ENCODE measurements around the gene TRIO.
"Not testable (repeated sequence)": the region's sequence is repeated elsewhere in the genome, so short reads cannot be mapped to it uniquely, and the experiment has no call there.

The TRIO gene

DNA sequence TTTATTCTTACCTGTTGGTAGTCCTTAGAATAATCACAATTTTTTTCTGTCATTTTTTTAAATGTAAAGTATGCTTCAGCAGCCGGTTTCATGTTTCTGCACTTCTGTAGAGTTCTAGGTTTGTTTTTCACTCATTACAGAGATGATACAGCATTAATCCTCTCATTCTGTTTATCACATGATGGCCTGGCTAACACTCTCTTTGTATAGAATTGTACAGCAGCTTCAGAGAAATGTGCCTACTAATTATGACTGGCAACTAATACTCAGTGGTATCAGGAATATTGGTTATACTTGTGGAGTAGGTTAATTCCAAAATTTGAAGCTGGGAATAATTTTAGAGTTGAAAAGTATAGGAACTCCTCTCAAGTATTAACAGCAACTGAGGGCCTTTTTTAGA is 245.6 kb downstream of the TRIO start:
- Histone ChIP-seq H3K27ac (no peak overlapping the region), H3K4me1 (ENCODE audit: control insufficient read depth in 1 of 2, insufficient read depth in 1 of 2, low read depth in 1 of 2, low read length in 1 of 2) (no peaks in the 10 kb centered on the region), H3K4me3 (ENCODE audit: low read depth in 1 of 2, low read length in 1 of 2) (no peak overlapping the region), H3K27me3 (no peaks in the 10 kb centered on the region), H3K9me3 (no peaks in the 10 kb centered on the region), H3K36me3 (peaks cover 3% of the 10 kb centered on the region)
- TF ChIP-seq, protein P1, sequence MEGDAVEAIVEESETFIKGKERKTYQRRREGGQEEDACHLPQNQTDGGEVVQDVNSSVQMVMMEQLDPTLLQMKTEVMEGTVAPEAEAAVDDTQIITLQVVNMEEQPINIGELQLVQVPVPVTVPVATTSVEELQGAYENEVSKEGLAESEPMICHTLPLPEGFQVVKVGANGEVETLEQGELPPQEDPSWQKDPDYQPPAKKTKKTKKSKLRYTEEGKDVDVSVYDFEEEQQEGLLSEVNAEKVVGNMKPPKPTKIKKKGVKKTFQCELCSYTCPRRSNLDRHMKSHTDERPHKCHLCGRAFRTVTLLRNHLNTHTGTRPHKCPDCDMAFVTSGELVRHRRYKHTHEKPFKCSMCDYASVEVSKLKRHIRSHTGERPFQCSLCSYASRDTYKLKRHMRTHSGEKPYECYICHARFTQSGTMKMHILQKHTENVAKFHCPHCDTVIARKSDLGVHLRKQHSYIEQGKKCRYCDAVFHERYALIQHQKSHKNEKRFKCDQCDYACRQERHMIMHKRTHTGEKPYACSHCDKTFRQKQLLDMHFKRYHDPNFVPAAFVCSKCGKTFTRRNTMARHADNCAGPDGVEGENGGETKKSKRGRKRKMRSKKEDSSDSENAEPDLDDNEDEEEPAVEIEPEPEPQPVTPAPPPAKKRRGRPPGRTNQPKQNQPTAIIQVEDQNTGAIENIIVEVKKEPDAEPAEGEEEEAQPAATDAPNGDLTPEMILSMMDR (IDR thresholded peaks at IDR 0.05) = no peak

DNA sequence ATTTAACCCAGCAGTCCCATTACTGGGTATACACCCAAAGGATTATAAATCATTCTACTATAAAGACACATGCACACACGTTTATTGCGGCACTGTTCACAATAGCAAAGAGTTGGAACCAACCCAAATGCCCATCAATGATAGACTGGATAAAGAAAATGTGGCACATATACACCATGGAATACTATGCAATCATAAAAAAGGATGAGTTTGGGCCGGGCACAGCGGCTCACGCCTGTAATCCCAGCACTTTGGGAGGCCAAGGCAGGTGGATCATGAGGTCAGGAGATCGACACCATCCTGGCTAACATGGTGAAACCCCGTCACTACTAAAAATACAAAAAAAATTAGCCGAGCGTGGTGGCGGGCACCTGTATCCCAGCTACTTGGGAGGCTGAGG is 249.4 kb downstream of the TRIO start:
- not testable (repeated sequence) for H3K4me1 ChIP-seq (ENCODE audit: control insufficient read depth in 1 of 2, insufficient read depth in 1 of 2, low read depth in 1 of 2, low read length in 1 of 2); H3K36me3 ChIP-seq; H3K4me3 ChIP-seq (ENCODE audit: low read depth in 1 of 2, low read length in 1 of 2); H3K27me3 ChIP-seq; H3K9me3 ChIP-seq; H3K27ac ChIP-seq

DNA sequence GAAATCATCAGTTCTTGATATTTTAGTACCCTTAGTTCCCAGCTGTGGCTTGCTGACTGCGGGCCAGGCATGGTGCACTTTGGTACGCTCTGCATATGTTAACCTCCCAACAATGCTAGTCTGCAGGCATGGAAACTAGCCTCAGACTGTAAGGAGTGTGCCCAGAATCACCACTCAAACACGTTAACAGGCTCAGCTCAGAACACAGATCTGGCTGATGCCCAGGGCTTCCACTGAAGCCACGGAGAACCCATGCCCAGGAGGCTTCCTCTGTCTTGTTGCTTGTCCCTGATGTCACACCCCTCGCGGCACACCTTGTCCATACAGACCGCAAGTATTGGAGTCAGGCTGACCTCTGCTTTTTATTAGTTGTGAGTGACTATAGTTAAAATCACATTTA is 251.2 kb downstream of the TRIO start:
- no peaks in the 10 kb centered on the region for H3K9me3 ChIP-seq
- H3K36me3 ChIP-seq = no peaks in the 10 kb centered on the region
- H3K27me3 ChIP-seq = no peaks in the 10 kb centered on the region
- H3K4me1 ChIP-seq (ENCODE audit: control insufficient read depth in 1 of 2, insufficient read depth in 1 of 2, low read depth in 1 of 2, low read length in 1 of 2) = peaks cover under 1 to 13% of the 10 kb centered on the region in 2 experiments
- H3K27ac ChIP-seq = no peak overlapping the region
- TF ChIP-seq, protein P1 (IDR thresholded peaks at IDR 0.05) = no peak
- H3K4me3 ChIP-seq (ENCODE audit: low read depth in 1 of 2, low read length in 1 of 2) = no peak overlapping the region

DNA sequence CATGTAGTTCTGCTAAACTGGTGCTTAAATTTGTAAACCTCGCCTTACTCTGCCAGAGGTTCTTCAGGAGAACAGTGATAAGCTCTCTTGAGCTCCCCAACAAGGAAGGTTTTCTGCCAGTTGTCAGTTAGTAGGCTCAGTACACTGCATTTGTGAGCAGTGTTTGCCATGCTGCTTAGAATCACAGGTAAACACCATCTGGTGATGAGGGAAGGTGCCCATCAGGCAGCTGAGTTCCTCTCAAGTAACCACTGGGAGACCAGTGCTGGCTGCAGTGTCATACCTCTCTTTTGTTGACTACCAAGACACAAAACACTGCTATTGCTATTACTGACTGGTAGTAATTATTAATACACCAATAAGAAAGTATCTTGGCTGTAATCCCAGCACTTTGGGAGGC is 252.3 kb downstream of the TRIO start:
- Histone ChIP-seq H3K9me3 (no peaks in the 10 kb centered on the region), H3K4me3 (ENCODE audit: low read depth in 1 of 2, low read length in 1 of 2) (no peak overlapping the region), H3K27me3 (no peaks in the 10 kb centered on the region), H3K27ac (no peak overlapping the region), H3K4me1 (ENCODE audit: control insufficient read depth in 1 of 2, insufficient read depth in 1 of 2, low read depth in 1 of 2, low read length in 1 of 2) (peaks cover 8 to 24% of the 10 kb centered on the region in 2 experiments), H3K36me3 (no peaks in the 10 kb centered on the region)
- TF ChIP-seq, protein P1 (IDR thresholded peaks at IDR 0.05) = no peak

DNA sequence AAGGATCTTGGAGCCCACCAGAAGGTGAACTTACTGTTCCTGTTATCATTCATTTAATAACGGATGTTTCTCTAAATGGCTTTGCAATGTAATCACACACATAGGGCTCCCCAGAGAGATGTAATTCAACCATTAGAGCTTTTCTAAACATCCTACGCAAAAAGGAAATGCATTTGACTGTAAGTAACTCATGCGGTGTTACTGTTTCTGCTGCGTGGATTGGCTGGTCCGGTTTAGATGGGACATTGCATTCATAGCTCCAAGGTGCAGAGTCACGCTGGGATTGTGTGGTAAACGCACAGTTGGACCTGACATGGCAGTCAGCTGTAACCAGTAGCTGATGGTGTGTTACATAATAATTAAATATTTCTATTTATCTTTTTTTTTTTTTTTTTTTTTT is 252.9 kb downstream of the TRIO start:
- Histone ChIP-seq H3K4me3 (ENCODE audit: low read depth in 1 of 2, low read length in 1 of 2) (no peak overlapping the region), H3K9me3 (no peaks in the 10 kb centered on the region), H3K27ac (no peak overlapping the region), H3K36me3 (no peaks in the 10 kb centered on the region), H3K27me3 (no peaks in the 10 kb centered on the region), H3K4me1 (ENCODE audit: control insufficient read depth in 1 of 2, insufficient read depth in 1 of 2, low read depth in 1 of 2, low read length in 1 of 2) (peaks cover 14 to 30% of the 10 kb centered on the region in 2 experiments)
- TF ChIP-seq, protein P1 (IDR thresholded peaks at IDR 0.05) = no peak

DNA sequence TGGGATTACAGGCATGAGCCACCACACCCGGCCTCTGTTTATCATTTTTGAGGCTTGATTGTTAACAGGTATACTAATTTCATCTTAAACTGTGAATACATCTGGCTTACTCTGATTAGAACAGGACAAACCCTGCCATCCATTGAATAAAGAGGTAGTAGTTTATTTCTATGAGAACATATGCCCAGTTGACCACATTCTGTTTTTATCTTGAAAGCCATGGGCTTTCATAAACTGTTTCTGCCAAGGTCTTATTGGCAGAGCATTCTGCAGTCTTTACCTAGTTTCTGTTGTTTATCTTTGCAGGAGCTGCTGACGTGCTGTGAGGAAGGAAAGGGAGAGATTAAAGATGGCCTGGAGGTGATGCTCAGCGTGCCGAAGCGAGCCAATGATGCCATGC is 253.6 kb downstream of the TRIO start:
- Histone ChIP-seq H3K9me3 (no peaks in the 10 kb centered on the region), H3K36me3 (no peaks in the 10 kb centered on the region), H3K4me1 (ENCODE audit: control insufficient read depth in 1 of 2, insufficient read depth in 1 of 2, low read depth in 1 of 2, low read length in 1 of 2) (peaks cover 21 to 37% of the 10 kb centered on the region in 2 experiments), H3K27me3 (no peaks in the 10 kb centered on the region), H3K27ac (no peak overlapping the region), H3K4me3 (ENCODE audit: low read depth in 1 of 2, low read length in 1 of 2) (no peak overlapping the region)
- TF ChIP-seq, protein P1 (IDR thresholded peaks at IDR 0.05) = no peak

Data from neutrophil (primary cell).